Pancreas (tissue), 10 donors: ENCODE measurements around the gene FBN2. TPM values are rescaled to one million over a fixed set of nuclear protein-coding genes. Genes with fewer than 3 reads are reported as not detected.

ENCODE experiments used
- ATAC-seq, 4 donors: fragments of 200-7000 bp; cut with Tn5 transposase; one replicate each; pipeline versions ENCODE4 v1.8.0 to v1.9.1; 2020; ENCODE audit warnings: mild to moderate bottlenecking in 4 of 4, moderate library complexity in 4 of 4
- DNase-seq, 6 donors: peaks; one replicate each; pipeline ENCODE4 v3.0.0-alpha.2; 2020
- FAIRE-seq: peaks from 2 replicates; lab custom pipeline; 2012; peaks lifted over from hg19 to GRCh38; lab: Jason Lieb, UNC
- H3K27ac ChIP-seq, 4 donors: fragments of 200-600 bp; sonication (generic); 1 replicate in 3 of 4; 2 replicates in 1 of 4; pipeline versions ENCODE4 v1.5.0 to v1.8.0; 2020
- H3K27me3 ChIP-seq, 4 donors: fragments of 200-600 bp; one replicate each; pipeline ENCODE4 v1.8.0; 2021
- H3K36me3 ChIP-seq, 3 donors: fragments of 200-600 bp; sonication (generic) in 1 of 3; one replicate each; pipeline versions ENCODE4 v1.5.0 to v1.8.0; 2020 to 2021
- H3K4me1 ChIP-seq, 3 donors: fragments of 200-600 bp; one replicate each; pipeline ENCODE4 v1.8.0; 2021
- H3K4me3 ChIP-seq, 4 donors: fragments of 200-600 bp; sonication (generic) in 2 of 4; one replicate each; pipeline versions ENCODE4 v1.5.0 to v1.8.0; 2020 to 2021
- H3K9me3 ChIP-seq, 4 donors: fragments of 200-600 bp; one replicate each; pipeline ENCODE4 v1.8.0; 2021
- WGBS, 2 donors: extraction: QIAGEN DNeasy Blood & Tissue Kit; methylation state at CpG; one replicate each; pipeline ENCODE4 v1.1.7; 2013; 5-methylcytosine and 5-hydroxymethylcytosine counted together
- intact Hi-C, 3 donors: fragments of 100-400 bp; cut with DNase I; formaldehyde crosslinking; loops; one replicate each; pipeline versions ENCODE4 v1.11.1 to v1.14.2; 2022
- polyA plus RNA-seq, 2 donors: library from polyadenylated mRNA; stranded (reverse); fragments of 200-250 nt; gene quantifications; one replicate each; pipeline ENCODE4 v1.2.3, GENCODE V29; 2013
- total RNA-seq, 6 donors: library from RNA; stranded (reverse); fragmentation: NEBNext Ultra II Directional in 4 of 6; extraction: Animal tissue kit (Norgen Biotek cat#: 25700) in 4 of 6; gene quantifications; one replicate each; pipeline versions ENCODE4 v1.2.1 to v1.2.4, GENCODE V29; 2021 to 2023
- TF ChIP-seq, protein P1 (sequence below), 4 donors: fragments of 200-600 bp; sonication (generic) in 3 of 4; IDR thresholded peaks; one replicate each; pipeline versions ENCODE4 v1.5.0 to v1.8.0; 2021; ENCODE audit warnings: antibody characterized with exemption in 4 of 4
- donor health status: healthy with polysubstance abuse.
- donor health status: DM: no; HTN: no; CAD: no; lungs with moderate emphysema.
- donor health status: DM: no; HTN: no; CAD: no.
- donor health status: control.
- donor health status: control.
- donor health status: Bipolar disorder and iron deficiency.
- donor health status: DM: yes; HTN: yes; CAD: no.
- donor health status: DM: no; HTN: no; CAD: no.
- donor health status: DM: no; HTN: no; CAD: no.
- donor health status: DM: yes; HTN: yes; CAD: no.

Gene FBN2
- total and polyA plus RNA-seq, 8 donors, result 0.04 to 0.78 (median 0.18) TPM; not detected in 3

DNA sequence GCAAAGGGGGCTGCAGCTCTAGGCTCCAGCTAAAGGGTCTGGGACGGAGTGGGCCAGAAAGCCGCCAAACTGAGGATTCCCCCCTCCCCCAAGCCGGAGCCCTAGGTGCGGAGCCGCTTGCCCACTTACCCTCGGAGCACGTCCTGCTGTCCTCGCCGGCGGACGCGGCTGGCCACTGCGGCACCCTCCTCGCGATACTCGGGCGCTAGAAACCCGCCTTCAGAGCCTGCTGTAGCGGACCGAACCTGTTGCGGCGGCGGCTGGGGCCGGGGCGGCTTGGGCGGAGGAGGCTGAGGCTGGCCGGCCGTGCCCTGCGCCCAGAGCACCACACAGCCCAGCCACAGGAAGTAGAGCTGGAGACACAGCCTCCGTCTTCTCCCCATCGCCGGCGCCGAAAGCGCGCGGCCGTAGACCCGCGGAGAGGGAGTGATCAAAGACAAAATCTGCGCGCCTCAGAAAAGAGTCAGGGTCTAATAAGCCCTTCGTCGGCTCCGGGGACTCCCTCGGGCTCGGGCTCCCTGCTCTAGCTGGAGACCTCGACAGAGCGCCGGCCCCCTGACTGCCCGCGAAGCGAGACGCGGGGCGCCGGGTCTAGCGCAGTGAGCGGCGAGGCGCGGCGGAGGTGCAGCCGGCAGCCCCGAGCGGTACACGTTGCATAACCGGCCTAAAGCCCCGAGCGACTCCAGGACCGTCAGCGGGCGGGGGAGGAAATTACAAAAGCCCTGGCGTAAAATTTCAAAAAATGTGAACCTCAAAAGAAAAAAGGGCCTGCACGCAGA lies 635 bp downstream of the FBN2 start:
- ATAC-seq, result peak; percentile 43 to 73 (median 62)
- intact Hi-C loops, result no loop called here
- Histone ChIP-seq H3K4me1 (peaks cover 0 to 10% (median 3%) of the 10 kb centered on the region in 3 donors), H3K36me3 (no peaks in the 10 kb centered on the region), H3K27me3 (peaks cover 0 to 40% (median 7%) of the 10 kb centered on the region in 4 donors), H3K27ac (no peak overlapping the region), H3K9me3 (no peaks in the 10 kb centered on the region), H3K4me3 (peak overlapping the region; percentile 10 to 51 (median 30))
- 1% methylated on average over 74 to 75 of the region's 75 CpGs for WGBS, 2 donors
- TF ChIP-seq, protein P1, sequence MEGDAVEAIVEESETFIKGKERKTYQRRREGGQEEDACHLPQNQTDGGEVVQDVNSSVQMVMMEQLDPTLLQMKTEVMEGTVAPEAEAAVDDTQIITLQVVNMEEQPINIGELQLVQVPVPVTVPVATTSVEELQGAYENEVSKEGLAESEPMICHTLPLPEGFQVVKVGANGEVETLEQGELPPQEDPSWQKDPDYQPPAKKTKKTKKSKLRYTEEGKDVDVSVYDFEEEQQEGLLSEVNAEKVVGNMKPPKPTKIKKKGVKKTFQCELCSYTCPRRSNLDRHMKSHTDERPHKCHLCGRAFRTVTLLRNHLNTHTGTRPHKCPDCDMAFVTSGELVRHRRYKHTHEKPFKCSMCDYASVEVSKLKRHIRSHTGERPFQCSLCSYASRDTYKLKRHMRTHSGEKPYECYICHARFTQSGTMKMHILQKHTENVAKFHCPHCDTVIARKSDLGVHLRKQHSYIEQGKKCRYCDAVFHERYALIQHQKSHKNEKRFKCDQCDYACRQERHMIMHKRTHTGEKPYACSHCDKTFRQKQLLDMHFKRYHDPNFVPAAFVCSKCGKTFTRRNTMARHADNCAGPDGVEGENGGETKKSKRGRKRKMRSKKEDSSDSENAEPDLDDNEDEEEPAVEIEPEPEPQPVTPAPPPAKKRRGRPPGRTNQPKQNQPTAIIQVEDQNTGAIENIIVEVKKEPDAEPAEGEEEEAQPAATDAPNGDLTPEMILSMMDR (IDR thresholded peaks at IDR 0.05), result no peak
- peak in 4 of 6 donors; percentile 18 to 65 (median 40) for DNase-seq
- FAIRE-seq, result no peak

DNA sequence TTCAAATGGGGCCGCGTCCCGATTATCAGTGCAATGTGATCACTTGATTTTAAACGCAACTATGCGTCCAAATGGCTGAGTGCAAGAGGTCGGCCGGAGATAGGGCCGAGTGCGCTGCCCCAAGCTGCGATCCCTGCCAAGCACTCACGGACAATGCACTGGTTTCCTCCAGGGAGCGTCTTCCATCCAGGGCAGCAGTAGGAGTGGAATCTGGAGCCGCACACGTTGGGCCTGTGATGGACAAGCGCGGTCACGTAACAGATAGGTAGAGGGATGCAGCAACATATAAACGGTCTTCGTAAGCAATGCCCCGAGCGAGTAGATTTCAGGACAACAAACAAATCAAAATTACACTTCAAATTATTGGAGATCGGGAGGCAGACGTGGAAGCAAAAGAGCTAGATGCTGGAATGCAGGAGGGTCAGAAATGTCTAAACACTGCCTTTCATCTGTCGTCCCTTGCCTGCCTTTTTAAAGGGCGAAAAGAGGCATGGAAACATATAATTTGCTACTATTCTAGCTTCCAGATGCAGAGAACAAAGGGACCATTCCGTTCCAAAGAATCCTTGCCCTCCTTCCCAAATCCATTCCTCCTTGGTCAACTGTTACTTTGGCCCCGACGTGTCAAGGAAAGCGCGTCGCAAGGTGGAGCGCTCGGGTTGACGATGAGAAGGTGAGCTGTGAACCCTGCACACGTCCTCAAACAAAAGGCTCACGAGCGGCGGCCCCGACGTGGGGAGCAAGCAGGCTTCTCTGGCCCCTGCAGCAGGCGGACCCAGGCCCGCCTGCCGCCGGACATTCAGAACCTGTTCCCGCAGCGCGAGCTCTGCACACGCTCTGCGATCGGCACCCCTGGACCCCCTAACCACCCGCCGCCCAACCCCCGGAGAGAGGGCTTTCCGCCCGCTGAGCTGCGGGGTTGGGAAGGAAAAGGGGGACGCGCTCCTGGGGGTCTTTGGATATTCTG lies 1.5 kb downstream of the FBN2 start:
- Histone ChIP-seq H3K4me1 (peaks cover 0 to 10% (median 3%) of the 10 kb centered on the region in 3 donors), H3K27me3 (peaks cover 0 to 40% (median 7%) of the 10 kb centered on the region in 4 donors), H3K36me3 (no peaks in the 10 kb centered on the region), H3K27ac (no peak overlapping the region), H3K4me3 (peak overlapping the region in 2 of 4 donors; percentile 35 to 51), H3K9me3 (no peaks in the 10 kb centered on the region)
- DNase-seq, result peak in 2 of 6 donors; percentile 50 to 67
- WGBS, 2 donors, result 16 to 22% methylated on average over 52 to 58 of the region's 58 CpGs
- ATAC-seq, result peak in 1 of 4 donors; percentile 34
- intact Hi-C loops, result no loop called here
- TF ChIP-seq, protein P1 (IDR thresholded peaks at IDR 0.05), result no peak
- no peak for FAIRE-seq

- FAIRE-seq (no peak), DNase-seq (no peak), ATAC-seq (no peak)
- Histone ChIP-seq H3K4me1 (peaks cover 0 to 10% (median 3%) of the 10 kb centered on the region in 3 donors), H3K9me3 (no peaks in the 10 kb centered on the region), H3K36me3 (no peaks in the 10 kb centered on the region), H3K27me3 (peaks cover 0 to 40% (median 7%) of the 10 kb centered on the region in 4 donors), H3K27ac (no peak overlapping the region), H3K4me3 (no peak overlapping the region)
- intact Hi-C loops, result no loop called here
- TF ChIP-seq, protein P1 (IDR thresholded peaks at IDR 0.05), result no peak
- 59 to 72% methylated on average over 1 of the region's 1 CpG for WGBS, 2 donors
These were observed 2.8 kb downstream of the FBN2 start for GRCh38 chr5:128535251-128535650.

- H3K4me1 ChIP-seq, result peaks cover 0 to 10% (median 3%) of the 10 kb centered on the region in 3 donors
- H3K27me3 ChIP-seq, result peaks cover 0 to 40% (median 7%) of the 10 kb centered on the region in 4 donors
- TF ChIP-seq, protein P1 (IDR thresholded peaks at IDR 0.05), result no peak
- intact Hi-C loops, result no loop called here
- FAIRE-seq, result no peak
- no peak for ATAC-seq
- 44 to 63% methylated on average over 6 of the region's 6 CpGs for WGBS, 2 donors
- H3K9me3 ChIP-seq, result no peaks in the 10 kb centered on the region
- DNase-seq, result no peak
- H3K27ac ChIP-seq, result no peak overlapping the region
- H3K36me3 ChIP-seq, result no peaks in the 10 kb centered on the region
- no peak overlapping the region for H3K4me3 ChIP-seq
These were observed 3.3 kb downstream of the FBN2 start for GRCh38 chr5:128534726-128535125.
